ENCODE measurements around the gene BOD1L2.

BOD1L2 gene

GRCh38 chr18:57149051-57149450 lies 2.2 kb downstream of the BOD1L2 start:
- H3K4me3 ChIP-seq (replicated peaks; ENCODE audit: low read depth, low read length), result no peak overlapping the region
- no peak for DNase-seq (ENCODE audit: extremely low read depth, low read depth)
- TF ChIP-seq CTCF (IDR thresholded peaks at IDR 0.05; ENCODE audit: low read depth, low read length, missing control alignments), result no peak

- no peak for DNase-seq (ENCODE audit: extremely low read depth, low read depth)
- H3K4me3 ChIP-seq (replicated peaks; ENCODE audit: low read depth, low read length), result no peak overlapping the region
- no peak for TF ChIP-seq CTCF (IDR thresholded peaks at IDR 0.05; ENCODE audit: low read depth, low read length, missing control alignments)
Measured at GRCh38 chr18:57149531-57149930, 2.6 kb downstream of the BOD1L2 start.

GRCh38 chr18:57150081-57150480 lies 3.2 kb downstream of the BOD1L2 start:
- TF ChIP-seq CTCF (IDR thresholded peaks at IDR 0.05; ENCODE audit: low read depth, low read length, missing control alignments), result no peak
- DNase-seq (ENCODE audit: extremely low read depth, low read depth), result no peak
- no peak overlapping the region for H3K4me3 ChIP-seq (replicated peaks; ENCODE audit: low read depth, low read length)

GRCh38 chr18:57150828-57151227 lies 3.9 kb downstream of the BOD1L2 start:
- no peak overlapping the region for H3K4me3 ChIP-seq (replicated peaks; ENCODE audit: low read depth, low read length)
- no peak for DNase-seq (ENCODE audit: extremely low read depth, low read depth)
- no peak for TF ChIP-seq CTCF (IDR thresholded peaks at IDR 0.05; ENCODE audit: low read depth, low read length, missing control alignments)

GRCh38 chr18:57154191-57154830 lies 7.4 kb downstream of the BOD1L2 start:
- no peak overlapping the region for H3K4me3 ChIP-seq (replicated peaks; ENCODE audit: low read depth, low read length)
- no peak for DNase-seq (ENCODE audit: extremely low read depth, low read depth)
- no peak for TF ChIP-seq CTCF (IDR thresholded peaks at IDR 0.05; ENCODE audit: low read depth, low read length, missing control alignments)

GRCh38 chr18:57164401-57164800 lies 17.5 kb downstream of the BOD1L2 start:
- TF ChIP-seq CTCF (IDR thresholded peaks at IDR 0.05; ENCODE audit: low read depth, low read length, missing control alignments), result no peak
- H3K4me3 ChIP-seq (replicated peaks; ENCODE audit: low read depth, low read length), result no peak overlapping the region
- no peak for DNase-seq (ENCODE audit: extremely low read depth, low read depth)
